K562 (cell line): ENCODE measurements around the gene ILKAP. TPM values are rescaled to one million over a fixed set of nuclear protein-coding genes. Genes with fewer than 3 reads are reported as not detected.

Experiments
- ARID3A ChIP-seq: IDR thresholded peaks from 2 replicates; pipeline ENCODE4 v1.6.1; 2012; ENCODE audit warnings: low read depth, low read length, improper control_type of control experiment, borderline replicate concordance
- EP400 ChIP-seq: fragments of 450-650 bp; IDR thresholded peaks from 2 replicates; pipeline ENCODE4 v1.6.1; 2017; ENCODE audit warnings: antibody characterized with exemption, mild to moderate bottlenecking, moderate library complexity
- ID3 ChIP-seq, 2 experiments: fragments of 250-450 bp in 1 of 2; fragments of 450-650 bp in 1 of 2; sonication (Bioruptor Pico) in 1 of 2; IDR thresholded peaks; 2 replicates each; pipeline versions ENCODE4 v1.6.1 to v1.8.0; 2016 to 2021; ENCODE audit warnings: mild to moderate bottlenecking in 2 of 2, moderate library complexity in 2 of 2, missing compliant biosample characterization in 1 of 2, missing genetic modification characterization in 1 of 2
- STAT5A ChIP-seq: IDR thresholded peaks from 2 replicates; pipeline ENCODE4 v1.6.1; 2012; ENCODE audit warnings: low read length, inconsistent platforms, borderline replicate concordance
- STAT6 ChIP-seq: sonication (generic); formaldehyde crosslinking; IDR thresholded peaks from 2 replicates; pipeline ENCODE4 v1.8.1; 2023; ENCODE audit warnings: mild to moderate bottlenecking, missing genetic modification reagents
- ZNF217 ChIP-seq: sonication (generic); formaldehyde crosslinking; IDR thresholded peaks from 2 replicates; pipeline ENCODE4 v1.8.0; 2022; ENCODE audit warnings: mild to moderate bottlenecking, missing genetic modification reagents
- polyA plus RNA-seq, 8 experiments: library from polyadenylated mRNA; depleted of rRNA in 4 of 8; stranded (reverse) in 5 of 8; unstranded in 3 of 8; fragments of >200 nt; fragmentation: Nextera tagmentation in 2 of 8; fragmentation: Illumina TruSeq in 1 of 8; extraction: Ambion mirVana in 2 of 8; extraction: Trizol in 1 of 8; gene quantifications; 2 replicates each; pipeline versions ENCODE4 v1.2.1 to v1.2.3, GENCODE V29; 2011 to 2014; ENCODE audit warnings: inconsistent platforms in 1 of 8, missing spikeins in 1 of 8
- total RNA-seq, 7 experiments: library from RNA; depleted of rRNA in 6 of 7; stranded (reverse); fragments of >200 nt in 6 of 7; fragmentation: Illumina TruSeq in 2 of 7; extraction: Trizol in 2 of 7; gene quantifications; 2 replicates each; pipeline versions ENCODE4 v1.2.1 to v1.2.3, GENCODE V29; 2011 to 2021; ENCODE audit warnings: low replicate concordance in 1 of 7
- TF ChIP-seq, protein P1 (sequence below), 2 experiments: fragments of 450-650 bp; conservative IDR thresholded peaks; 2 replicates each; pipeline ENCODE4 v1.6.1; 2017; ENCODE audit warnings: mild to moderate bottlenecking in 2 of 2, moderate library complexity in 2 of 2
- TF ChIP-seq, protein P2 (sequence below): fragments of 450-650 bp; IDR thresholded peaks from 2 replicates; pipeline ENCODE4 v1.6.1; 2016; ENCODE audit warnings: mild to moderate bottlenecking, moderate library complexity

Gene ILKAP
- total and polyA plus RNA-seq, 9 of the 15 experiments (the other 6 are each of a cell fraction or from before 2014, with no cell fraction given) = 3.1 to 43.9 (median 20.7) TPM

DNA sequence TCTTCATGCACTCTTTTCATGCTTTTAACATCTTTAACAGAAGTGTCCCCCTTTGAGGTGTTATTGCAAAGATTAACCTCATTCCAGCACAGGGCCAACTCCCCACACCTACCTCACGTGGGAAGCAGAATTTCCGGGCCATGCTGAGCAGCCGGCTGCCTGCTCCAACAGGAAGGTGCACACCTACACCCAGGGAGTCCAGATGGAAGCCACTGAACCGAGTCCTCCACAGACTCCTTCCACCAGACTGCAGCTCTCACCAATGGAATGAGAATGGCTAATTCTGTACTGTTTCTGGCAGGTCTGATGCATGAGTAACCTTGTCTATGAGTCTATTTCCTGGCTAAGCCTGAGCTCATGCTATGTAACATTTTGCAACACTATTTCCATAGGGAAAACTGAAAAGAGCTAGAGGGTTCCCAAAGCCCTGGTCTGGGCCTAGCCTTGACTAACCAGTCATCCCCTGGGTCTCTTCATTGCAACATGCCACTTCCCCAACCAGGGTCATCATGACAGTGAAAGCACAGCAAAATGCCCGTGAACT is 33.7 kb downstream of the ILKAP start (continued):
- TF ChIP-seq, protein P1, sequence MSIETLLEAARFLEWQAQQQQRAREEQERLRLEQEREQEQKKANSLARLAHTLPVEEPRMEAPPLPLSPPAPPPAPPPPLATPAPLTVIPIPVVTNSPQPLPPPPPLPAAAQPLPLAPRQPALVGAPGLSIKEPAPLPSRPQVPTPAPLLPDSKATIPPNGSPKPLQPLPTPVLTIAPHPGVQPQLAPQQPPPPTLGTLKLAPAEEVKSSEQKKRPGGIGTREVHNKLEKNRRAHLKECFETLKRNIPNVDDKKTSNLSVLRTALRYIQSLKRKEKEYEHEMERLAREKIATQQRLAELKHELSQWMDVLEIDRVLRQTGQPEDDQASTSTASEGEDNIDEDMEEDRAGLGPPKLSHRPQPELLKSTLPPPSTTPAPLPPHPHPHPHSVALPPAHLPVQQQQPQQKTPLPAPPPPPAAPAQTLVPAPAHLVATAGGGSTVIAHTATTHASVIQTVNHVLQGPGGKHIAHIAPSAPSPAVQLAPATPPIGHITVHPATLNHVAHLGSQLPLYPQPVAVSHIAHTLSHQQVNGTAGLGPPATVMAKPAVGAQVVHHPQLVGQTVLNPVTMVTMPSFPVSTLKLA (conservative IDR thresholded peaks at IDR 0.05) = no peak
- TF ChIP-seq, protein P2, sequence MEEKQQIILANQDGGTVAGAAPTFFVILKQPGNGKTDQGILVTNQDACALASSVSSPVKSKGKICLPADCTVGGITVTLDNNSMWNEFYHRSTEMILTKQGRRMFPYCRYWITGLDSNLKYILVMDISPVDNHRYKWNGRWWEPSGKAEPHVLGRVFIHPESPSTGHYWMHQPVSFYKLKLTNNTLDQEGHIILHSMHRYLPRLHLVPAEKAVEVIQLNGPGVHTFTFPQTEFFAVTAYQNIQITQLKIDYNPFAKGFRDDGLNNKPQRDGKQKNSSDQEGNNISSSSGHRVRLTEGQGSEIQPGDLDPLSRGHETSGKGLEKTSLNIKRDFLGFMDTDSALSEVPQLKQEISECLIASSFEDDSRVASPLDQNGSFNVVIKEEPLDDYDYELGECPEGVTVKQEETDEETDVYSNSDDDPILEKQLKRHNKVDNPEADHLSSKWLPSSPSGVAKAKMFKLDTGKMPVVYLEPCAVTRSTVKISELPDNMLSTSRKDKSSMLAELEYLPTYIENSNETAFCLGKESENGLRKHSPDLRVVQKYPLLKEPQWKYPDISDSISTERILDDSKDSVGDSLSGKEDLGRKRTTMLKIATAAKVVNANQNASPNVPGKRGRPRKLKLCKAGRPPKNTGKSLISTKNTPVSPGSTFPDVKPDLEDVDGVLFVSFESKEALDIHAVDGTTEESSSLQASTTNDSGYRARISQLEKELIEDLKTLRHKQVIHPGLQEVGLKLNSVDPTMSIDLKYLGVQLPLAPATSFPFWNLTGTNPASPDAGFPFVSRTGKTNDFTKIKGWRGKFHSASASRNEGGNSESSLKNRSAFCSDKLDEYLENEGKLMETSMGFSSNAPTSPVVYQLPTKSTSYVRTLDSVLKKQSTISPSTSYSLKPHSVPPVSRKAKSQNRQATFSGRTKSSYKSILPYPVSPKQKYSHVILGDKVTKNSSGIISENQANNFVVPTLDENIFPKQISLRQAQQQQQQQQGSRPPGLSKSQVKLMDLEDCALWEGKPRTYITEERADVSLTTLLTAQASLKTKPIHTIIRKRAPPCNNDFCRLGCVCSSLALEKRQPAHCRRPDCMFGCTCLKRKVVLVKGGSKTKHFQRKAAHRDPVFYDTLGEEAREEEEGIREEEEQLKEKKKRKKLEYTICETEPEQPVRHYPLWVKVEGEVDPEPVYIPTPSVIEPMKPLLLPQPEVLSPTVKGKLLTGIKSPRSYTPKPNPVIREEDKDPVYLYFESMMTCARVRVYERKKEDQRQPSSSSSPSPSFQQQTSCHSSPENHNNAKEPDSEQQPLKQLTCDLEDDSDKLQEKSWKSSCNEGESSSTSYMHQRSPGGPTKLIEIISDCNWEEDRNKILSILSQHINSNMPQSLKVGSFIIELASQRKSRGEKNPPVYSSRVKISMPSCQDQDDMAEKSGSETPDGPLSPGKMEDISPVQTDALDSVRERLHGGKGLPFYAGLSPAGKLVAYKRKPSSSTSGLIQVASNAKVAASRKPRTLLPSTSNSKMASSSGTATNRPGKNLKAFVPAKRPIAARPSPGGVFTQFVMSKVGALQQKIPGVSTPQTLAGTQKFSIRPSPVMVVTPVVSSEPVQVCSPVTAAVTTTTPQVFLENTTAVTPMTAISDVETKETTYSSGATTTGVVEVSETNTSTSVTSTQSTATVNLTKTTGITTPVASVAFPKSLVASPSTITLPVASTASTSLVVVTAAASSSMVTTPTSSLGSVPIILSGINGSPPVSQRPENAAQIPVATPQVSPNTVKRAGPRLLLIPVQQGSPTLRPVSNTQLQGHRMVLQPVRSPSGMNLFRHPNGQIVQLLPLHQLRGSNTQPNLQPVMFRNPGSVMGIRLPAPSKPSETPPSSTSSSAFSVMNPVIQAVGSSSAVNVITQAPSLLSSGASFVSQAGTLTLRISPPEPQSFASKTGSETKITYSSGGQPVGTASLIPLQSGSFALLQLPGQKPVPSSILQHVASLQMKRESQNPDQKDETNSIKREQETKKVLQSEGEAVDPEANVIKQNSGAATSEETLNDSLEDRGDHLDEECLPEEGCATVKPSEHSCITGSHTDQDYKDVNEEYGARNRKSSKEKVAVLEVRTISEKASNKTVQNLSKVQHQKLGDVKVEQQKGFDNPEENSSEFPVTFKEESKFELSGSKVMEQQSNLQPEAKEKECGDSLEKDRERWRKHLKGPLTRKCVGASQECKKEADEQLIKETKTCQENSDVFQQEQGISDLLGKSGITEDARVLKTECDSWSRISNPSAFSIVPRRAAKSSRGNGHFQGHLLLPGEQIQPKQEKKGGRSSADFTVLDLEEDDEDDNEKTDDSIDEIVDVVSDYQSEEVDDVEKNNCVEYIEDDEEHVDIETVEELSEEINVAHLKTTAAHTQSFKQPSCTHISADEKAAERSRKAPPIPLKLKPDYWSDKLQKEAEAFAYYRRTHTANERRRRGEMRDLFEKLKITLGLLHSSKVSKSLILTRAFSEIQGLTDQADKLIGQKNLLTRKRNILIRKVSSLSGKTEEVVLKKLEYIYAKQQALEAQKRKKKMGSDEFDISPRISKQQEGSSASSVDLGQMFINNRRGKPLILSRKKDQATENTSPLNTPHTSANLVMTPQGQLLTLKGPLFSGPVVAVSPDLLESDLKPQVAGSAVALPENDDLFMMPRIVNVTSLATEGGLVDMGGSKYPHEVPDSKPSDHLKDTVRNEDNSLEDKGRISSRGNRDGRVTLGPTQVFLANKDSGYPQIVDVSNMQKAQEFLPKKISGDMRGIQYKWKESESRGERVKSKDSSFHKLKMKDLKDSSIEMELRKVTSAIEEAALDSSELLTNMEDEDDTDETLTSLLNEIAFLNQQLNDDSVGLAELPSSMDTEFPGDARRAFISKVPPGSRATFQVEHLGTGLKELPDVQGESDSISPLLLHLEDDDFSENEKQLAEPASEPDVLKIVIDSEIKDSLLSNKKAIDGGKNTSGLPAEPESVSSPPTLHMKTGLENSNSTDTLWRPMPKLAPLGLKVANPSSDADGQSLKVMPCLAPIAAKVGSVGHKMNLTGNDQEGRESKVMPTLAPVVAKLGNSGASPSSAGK = peak; percentile 63
- no peak for TF ChIP-seq STAT5A
- no peak for TF ChIP-seq STAT6 (CRISPR knock-in tag)
- TF ChIP-seq ZNF217 (CRISPR knock-in tag) = no peak
- TF ChIP-seq ID3 (CRISPR knock-in tag; IDR thresholded peaks at IDR 0.05) = no peak
- TF ChIP-seq ID3 (tag; IDR thresholded peaks at IDR 0.05) = peak; percentile 17; the same call in 1 of the 2 replicates
- TF ChIP-seq EP400 = peak; percentile 23; the same call in 1 of the 2 replicates
- TF ChIP-seq ARID3A = no peak
